ENCODE data around the gene FOXO3.
"Not testable (repeated sequence)": the region's sequence is repeated elsewhere in the genome, so short reads cannot be mapped to it uniquely, and the experiment has no call there.

FOXO3 gene

GRCh38 chr6:108663494-108664064, 102.9 kb downstream of the FOXO3 start:
- ATAC-seq = not testable (repeated sequence)

- peak; percentile 13 to 60 for ATAC-seq
Observed at GRCh38 chr6:108665495-108666196, 104.9 kb downstream of the FOXO3 start.

- ATAC-seq = no peak
Observed at GRCh38 chr6:108666656-108667260, 106.0 kb downstream of the FOXO3 start.

- no peak for ATAC-seq
Observed at GRCh38 chr6:108667993-108668392, 107.3 kb downstream of the FOXO3 start.

- ATAC-seq = no peak
Observed at GRCh38 chr6:108669673-108670072, 109.0 kb downstream of the FOXO3 start.

GRCh38 chr6:108671175-108671574, 110.5 kb downstream of the FOXO3 start:
- no peak for ATAC-seq

- no peak for ATAC-seq
Observed at GRCh38 chr6:108671790-108672189, 111.1 kb downstream of the FOXO3 start.

- no peak for ATAC-seq
Observed at GRCh38 chr6:108672641-108673040, 111.9 kb downstream of the FOXO3 start.

GRCh38 chr6:108673153-108673552, 112.4 kb downstream of the FOXO3 start:
- no peak for ATAC-seq

- no peak for ATAC-seq
Observed at GRCh38 chr6:108673602-108674001, 112.9 kb downstream of the FOXO3 start.

- no peak for ATAC-seq
Observed at GRCh38 chr6:108675226-108676200, 114.8 kb downstream of the FOXO3 start.

- ATAC-seq = no peak
Observed at GRCh38 chr6:108676555-108676954, 115.8 kb downstream of the FOXO3 start.

- no peak for ATAC-seq
Observed at GRCh38 chr6:108677357-108677756, 116.6 kb downstream of the FOXO3 start.

GRCh38 chr6:108677894-108678293, 117.2 kb downstream of the FOXO3 start:
- no peak for ATAC-seq

- not testable (repeated sequence) for ATAC-seq
Observed at GRCh38 chr6:108680314-108680713, 119.6 kb downstream of the FOXO3 start.

GRCh38 chr6:108681721-108682120, 121.0 kb downstream of the FOXO3 start:
- ATAC-seq = not testable (repeated sequence)

- ATAC-seq = not testable (repeated sequence)
Observed at GRCh38 chr6:108682383-108683119, 121.8 kb downstream of the FOXO3 start.

GRCh38 chr6:108683976-108684375, 123.3 kb downstream of the FOXO3 start:
- ATAC-seq = not testable (repeated sequence)

- peak in 1 of 2 donors; percentile 6 for ATAC-seq
Observed at GRCh38 chr6:108684771-108685329, 124.1 kb downstream of the FOXO3 start.

GRCh38 chr6:108685970-108686369, 125.3 kb downstream of the FOXO3 start:
- ATAC-seq = no peak

GRCh38 chr6:108686896-108687295, 126.2 kb downstream of the FOXO3 start:
- ATAC-seq = no peak

GRCh38 chr6:108687921-108688320, 127.2 kb downstream of the FOXO3 start:
- no peak for ATAC-seq

Data from activated CD4-positive, CD25-positive, alpha-beta regulatory T cell treated with anti-CD3 and anti-CD28 coated beads, Interleukin-2, amount 50 U/mL, for 24 hours (primary cell).